Measurements from ENCODE around the gene TENT4A. TPM values are rescaled to one million over a fixed set of nuclear protein-coding genes. Genes with fewer than 3 reads are reported as not detected.

TENT4A gene
- total RNA-seq, 1 donor = 21.4 TPM

- Histone ChIP-seq H4K20me1 (ENCODE audit: insufficient read depth, low read length) (peaks cover 31% of the 10 kb centered on the region), H3K4me1 (ENCODE audit: insufficient read depth, low read length) (peaks cover 22% of the 10 kb centered on the region), H3K27ac (ENCODE audit: low read depth, low read length) (peak overlapping the region; percentile 89), H3K36me3 (ENCODE audit: insufficient read depth, low read length) (no peaks in the 10 kb centered on the region), H3K4me2 (ENCODE audit: insufficient read depth, low read length) (peak overlapping the region; percentile 94), H2AFZ (ENCODE audit: low read length) (peak overlapping the region; percentile 93), H3K9me3 (ENCODE audit: low read depth, low read length) (no peaks in the 10 kb centered on the region), H3K4me3 (ENCODE audit: insufficient read depth, low read length) (peak overlapping the region; percentile 88), H3K79me2 (ENCODE audit: insufficient read depth, low read length) (peaks cover 37% of the 10 kb centered on the region), H3K27me3 (ENCODE audit: insufficient read depth, low read length) (no peaks in the 10 kb centered on the region)
- DNase-seq (ENCODE audit: insufficient read length, low spot score, missing footprints) = peak; percentile 100
- TF ChIP-seq, protein P1, sequence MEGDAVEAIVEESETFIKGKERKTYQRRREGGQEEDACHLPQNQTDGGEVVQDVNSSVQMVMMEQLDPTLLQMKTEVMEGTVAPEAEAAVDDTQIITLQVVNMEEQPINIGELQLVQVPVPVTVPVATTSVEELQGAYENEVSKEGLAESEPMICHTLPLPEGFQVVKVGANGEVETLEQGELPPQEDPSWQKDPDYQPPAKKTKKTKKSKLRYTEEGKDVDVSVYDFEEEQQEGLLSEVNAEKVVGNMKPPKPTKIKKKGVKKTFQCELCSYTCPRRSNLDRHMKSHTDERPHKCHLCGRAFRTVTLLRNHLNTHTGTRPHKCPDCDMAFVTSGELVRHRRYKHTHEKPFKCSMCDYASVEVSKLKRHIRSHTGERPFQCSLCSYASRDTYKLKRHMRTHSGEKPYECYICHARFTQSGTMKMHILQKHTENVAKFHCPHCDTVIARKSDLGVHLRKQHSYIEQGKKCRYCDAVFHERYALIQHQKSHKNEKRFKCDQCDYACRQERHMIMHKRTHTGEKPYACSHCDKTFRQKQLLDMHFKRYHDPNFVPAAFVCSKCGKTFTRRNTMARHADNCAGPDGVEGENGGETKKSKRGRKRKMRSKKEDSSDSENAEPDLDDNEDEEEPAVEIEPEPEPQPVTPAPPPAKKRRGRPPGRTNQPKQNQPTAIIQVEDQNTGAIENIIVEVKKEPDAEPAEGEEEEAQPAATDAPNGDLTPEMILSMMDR (IDR thresholded peaks at IDR 0.05; ENCODE audit: extremely low read depth, low read depth, low read length) = no peak
These were observed 507 bp upstream of the TENT4A start for GRCh38 chr5:6712577-6713273.

GRCh38 chr5:6714226-6715041 is 1.2 kb downstream of the TENT4A start:
- Histone ChIP-seq H3K36me3 (ENCODE audit: insufficient read depth, low read length) (no peaks in the 10 kb centered on the region), H2AFZ (ENCODE audit: low read length) (no peak overlapping the region), H3K4me3 (ENCODE audit: insufficient read depth, low read length) (peak overlapping the region; percentile 80), H3K27me3 (ENCODE audit: insufficient read depth, low read length) (no peaks in the 10 kb centered on the region), H3K27ac (ENCODE audit: low read depth, low read length) (peak overlapping the region; percentile 36), H4K20me1 (ENCODE audit: insufficient read depth, low read length) (peaks cover 43% of the 10 kb centered on the region), H3K4me2 (ENCODE audit: insufficient read depth, low read length) (peak overlapping the region; percentile 86), H3K9me3 (ENCODE audit: low read depth, low read length) (no peaks in the 10 kb centered on the region), H3K4me1 (ENCODE audit: insufficient read depth, low read length) (peaks cover 22% of the 10 kb centered on the region), H3K79me2 (ENCODE audit: insufficient read depth, low read length) (peaks cover 52% of the 10 kb centered on the region)
- TF ChIP-seq, protein P1 (IDR thresholded peaks at IDR 0.05; ENCODE audit: extremely low read depth, low read depth, low read length) = no peak
- DNase-seq (ENCODE audit: insufficient read length, low spot score, missing footprints) = peak; percentile 90

DNA sequence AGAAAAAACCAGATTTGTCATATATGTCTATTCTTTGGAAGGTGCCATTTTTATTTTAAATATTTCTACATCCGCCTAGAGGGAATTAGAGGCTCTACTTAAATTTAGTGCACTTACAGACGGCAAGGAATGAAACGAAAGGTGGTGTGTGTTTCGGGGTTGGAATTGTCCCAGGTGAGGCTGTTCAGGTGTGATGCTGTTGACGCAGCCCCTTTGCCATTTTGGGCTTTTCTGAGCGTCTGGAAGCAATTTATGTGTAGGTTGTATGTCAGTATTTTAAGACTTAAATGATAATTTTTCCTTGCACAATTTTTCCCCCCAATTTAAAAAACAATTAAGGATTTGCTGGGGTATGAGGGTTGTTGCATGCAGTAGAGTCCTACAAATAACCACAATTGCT is 2.0 kb downstream of the TENT4A start:
- Histone ChIP-seq H4K20me1 (ENCODE audit: insufficient read depth, low read length) (peaks cover 51% of the 10 kb centered on the region), H3K4me1 (ENCODE audit: insufficient read depth, low read length) (peaks cover 28% of the 10 kb centered on the region)

More for the DNA sequence above, 2.0 kb downstream of the TENT4A start:
- no peaks in the 10 kb centered on the region for H3K9me3 ChIP-seq (ENCODE audit: low read depth, low read length)
- peak overlapping the region; percentile 36 for H3K27ac ChIP-seq (ENCODE audit: low read depth, low read length)
- H3K79me2 ChIP-seq (ENCODE audit: insufficient read depth, low read length) = peaks cover 61% of the 10 kb centered on the region
- peak overlapping the region; percentile 86 for H3K4me2 ChIP-seq (ENCODE audit: insufficient read depth, low read length)
- H3K27me3 ChIP-seq (ENCODE audit: insufficient read depth, low read length) = no peaks in the 10 kb centered on the region
- H2AFZ ChIP-seq (ENCODE audit: low read length) = no peak overlapping the region
- DNase-seq (ENCODE audit: insufficient read length, low spot score, missing footprints) = no peak
- TF ChIP-seq, protein P1 (IDR thresholded peaks at IDR 0.05; ENCODE audit: extremely low read depth, low read depth, low read length) = no peak
- H3K4me3 ChIP-seq (ENCODE audit: insufficient read depth, low read length) = peak overlapping the region; percentile 80
- no peaks in the 10 kb centered on the region for H3K36me3 ChIP-seq (ENCODE audit: insufficient read depth, low read length)

Measured in osteoblast (primary cell).